Activated B cell treated with CpG ODN at 0.5 μM for 24 hours (primary cell): Measurements from ENCODE around the gene CIB1. TPM values are rescaled to one million over a fixed set of nuclear protein-coding genes. Genes with fewer than 3 reads are reported as not detected.
A peak's percentile ranks its signal among the peaks of the same experiment; 100 is the strongest.

Experiments used
- ATAC-seq: fragments of 200-7000 bp; cut with Tn5 transposase; one replicate; pipeline ENCODE4 v1.10.0; 2021; ENCODE audit warnings: low read depth, mild to moderate bottlenecking, moderate library complexity
- CTCF ChIA-PET: fragments of 350-600 bp; sonication (Branson Sonifier 250); formaldehyde crosslinking; loops from one replicate; lab custom pipeline; 2021; ENCODE audit warnings: antibody characterized with exemption; lab: Charles Lee
- POLR2A ChIA-PET: fragments of 350-600 bp; sonication (Branson Sonifier 250); formaldehyde crosslinking; loops from one replicate; lab custom pipeline; 2021; ENCODE audit warnings: antibody characterized with exemption; lab: Charles Lee
- DNase-seq: peaks from one replicate; pipeline ENCODE4 v3.0.0; 2022
- H3K27ac Mint-ChIP-seq: one replicate; pipeline ENCODE4 v1.8.0; 2020; ENCODE audit warnings: mixed read lengths
- H3K27me3 Mint-ChIP-seq: one replicate; pipeline ENCODE4 v1.8.0; 2021; ENCODE audit warnings: mixed read lengths
- H3K36me3 Mint-ChIP-seq: one replicate; pipeline ENCODE4 v1.8.0; 2021; ENCODE audit warnings: low read depth, mixed read lengths
- H3K4me1 Mint-ChIP-seq: one replicate; pipeline ENCODE4 v1.8.0; 2021; ENCODE audit warnings: mixed read lengths
- H3K4me3 Mint-ChIP-seq: one replicate; pipeline ENCODE4 v1.8.0; 2020; ENCODE audit warnings: mild to moderate bottlenecking, mixed read lengths
- H3K9me3 Mint-ChIP-seq: one replicate; pipeline ENCODE4 v1.8.0; 2020; ENCODE audit warnings: mixed read lengths
- intact Hi-C: fragments of 100-400 bp; cut with micrococcal nuclease; formaldehyde crosslinking; loops from one replicate; pipeline ENCODE4 v1.15.1; 2024
- total RNA-seq: library from RNA; stranded (reverse); gene quantifications from 2 replicates; pipeline ENCODE4 v1.2.3, GENCODE V29; 2022
- TF ChIP-seq, protein P1 (sequence below): fragments of 200-600 bp; IDR thresholded peaks from one replicate; pipeline ENCODE4 v1.8.0; 2022; ENCODE audit warnings: antibody characterized with exemption, mild to moderate bottlenecking

The CIB1 gene
- total RNA-seq, 1 donor from 2014 or later, result 96.6 TPM

DNA sequence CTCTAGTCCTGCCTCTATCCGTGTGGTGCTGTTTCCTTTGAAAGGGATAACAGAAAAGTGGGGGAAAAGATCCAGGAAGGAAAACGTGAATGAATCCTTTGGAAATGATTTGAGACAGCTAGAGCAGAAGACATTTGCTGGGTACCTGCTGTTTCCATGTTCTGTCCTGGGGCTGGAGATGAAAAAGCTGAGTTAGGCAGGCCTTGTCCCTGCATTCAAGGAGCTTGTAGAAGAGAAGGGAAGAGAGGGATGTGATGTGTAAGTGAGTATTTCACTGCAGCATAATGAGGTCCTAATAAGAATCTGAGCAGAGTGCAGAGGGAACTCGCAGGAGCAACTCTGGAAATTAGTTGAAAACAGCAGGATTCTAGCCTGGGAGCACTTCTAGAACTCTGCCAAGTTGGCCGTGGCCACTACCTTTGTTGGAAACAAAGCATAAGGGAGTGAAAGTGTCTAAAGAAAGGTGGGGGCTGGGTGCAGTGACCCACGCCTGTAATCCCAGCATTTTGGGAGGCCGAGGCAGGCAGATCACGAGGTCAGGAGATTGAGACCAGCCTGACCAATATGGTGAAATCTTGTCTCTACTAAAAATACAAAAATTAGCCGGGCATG is 46.4 kb downstream of the CIB1 start:
- POLR2A ChIA-PET, result interaction anchor here (1.0 to 13.0 kb wide), 3 partner anchors 15 to 46 kb away, joined by 3 to 248 read pairs (median 4); partner anchors contain the start of genes CIB1, GDPGP1 and SEMA4B
- no peaks in the 10 kb centered on the region for H3K27me3 Mint-ChIP-seq
- TF ChIP-seq, protein P1, sequence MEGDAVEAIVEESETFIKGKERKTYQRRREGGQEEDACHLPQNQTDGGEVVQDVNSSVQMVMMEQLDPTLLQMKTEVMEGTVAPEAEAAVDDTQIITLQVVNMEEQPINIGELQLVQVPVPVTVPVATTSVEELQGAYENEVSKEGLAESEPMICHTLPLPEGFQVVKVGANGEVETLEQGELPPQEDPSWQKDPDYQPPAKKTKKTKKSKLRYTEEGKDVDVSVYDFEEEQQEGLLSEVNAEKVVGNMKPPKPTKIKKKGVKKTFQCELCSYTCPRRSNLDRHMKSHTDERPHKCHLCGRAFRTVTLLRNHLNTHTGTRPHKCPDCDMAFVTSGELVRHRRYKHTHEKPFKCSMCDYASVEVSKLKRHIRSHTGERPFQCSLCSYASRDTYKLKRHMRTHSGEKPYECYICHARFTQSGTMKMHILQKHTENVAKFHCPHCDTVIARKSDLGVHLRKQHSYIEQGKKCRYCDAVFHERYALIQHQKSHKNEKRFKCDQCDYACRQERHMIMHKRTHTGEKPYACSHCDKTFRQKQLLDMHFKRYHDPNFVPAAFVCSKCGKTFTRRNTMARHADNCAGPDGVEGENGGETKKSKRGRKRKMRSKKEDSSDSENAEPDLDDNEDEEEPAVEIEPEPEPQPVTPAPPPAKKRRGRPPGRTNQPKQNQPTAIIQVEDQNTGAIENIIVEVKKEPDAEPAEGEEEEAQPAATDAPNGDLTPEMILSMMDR, result no peak
- no peaks in the 10 kb centered on the region for H3K9me3 Mint-ChIP-seq
- H3K4me1 Mint-ChIP-seq, result peaks cover 80% of the 10 kb centered on the region
- CTCF ChIA-PET, result interaction anchor here (1.2 to 10.1 kb wide), 2 partner anchors 31 to 447 kb away, joined by 3 to 130 read pairs; no protein-coding TSS in a partner anchor
- H3K36me3 Mint-ChIP-seq, result peaks cover 9% of the 10 kb centered on the region
- ATAC-seq (no peak), DNase-seq (no peak)
- peak overlapping the region; percentile 50 for H3K4me3 Mint-ChIP-seq
- intact Hi-C loops, result no loop called here
- peak overlapping the region; percentile 84 for H3K27ac Mint-ChIP-seq

- CTCF ChIA-PET, result interaction anchor here (0.9 to 10.1 kb wide), 2 partner anchors 23 to 33 kb away, joined by 3 to 130 read pairs; no protein-coding TSS in a partner anchor
- ATAC-seq, result peak; percentile 77
- Mint-ChIP-seq H3K4me1 (peaks cover 75% of the 10 kb centered on the region), H3K9me3 (no peaks in the 10 kb centered on the region), H3K4me3 (peak overlapping the region; percentile 90), H3K36me3 (peaks cover 9% of the 10 kb centered on the region), H3K27me3 (no peaks in the 10 kb centered on the region), H3K27ac (peak overlapping the region; percentile 88)
- intact Hi-C loops, result loop anchor here (1.0 to 2.0 kb wide), 4 partner anchors 7 to 49 kb away; partner anchors contain the start of genes GDPGP1 and SEMA4B
- peak; percentile 77 for DNase-seq
- TF ChIP-seq, protein P1, result no peak
- POLR2A ChIA-PET, result interaction anchor here (0.8 to 13.0 kb wide), 7 partner anchors 10 to 49 kb away, joined by 4 to 248 read pairs (median 6); partner anchors contain the start of genes CIB1, GDPGP1 and SEMA4B
Measured at GRCh38 chr15:90184786-90185704, 48.7 kb downstream of the CIB1 start.

GRCh38 chr15:90184119-90184785 is 49.5 kb downstream of the CIB1 start:
- TF ChIP-seq, protein P1, result no peak
- DNase-seq (no peak), ATAC-seq (peak; percentile 45)
- Mint-ChIP-seq H3K9me3 (no peaks in the 10 kb centered on the region), H3K4me3 (peak overlapping the region; percentile 90), H3K36me3 (peaks cover 9% of the 10 kb centered on the region), H3K27ac (peak overlapping the region; percentile 87), H3K27me3 (no peaks in the 10 kb centered on the region), H3K4me1 (peaks cover 73% of the 10 kb centered on the region)
- intact Hi-C loops, result loop anchor here (1.0 to 2.0 kb wide), 3 partner anchors 8 to 35 kb away; partner anchors contain the start of gene SEMA4B
- POLR2A ChIA-PET, result interaction anchor here (0.9 to 13.0 kb wide), 7 partner anchors 9 to 53 kb away, joined by 3 to 248 read pairs (median 6); partner anchors contain the start of genes CIB1, GDPGP1 and SEMA4B
- CTCF ChIA-PET, result interaction anchor here (0.6 to 10.1 kb wide), 5 partner anchors 12 to 485 kb away, joined by 3 to 130 read pairs (median 3); no protein-coding TSS in a partner anchor

- ATAC-seq, result no peak
Measured at GRCh38 chr15:90181776-90182175, 52.0 kb downstream of the CIB1 start.

More at GRCh38 chr15:90181776-90182175, 52.0 kb downstream of the CIB1 start:
- intact Hi-C loops, result no loop called here
- Mint-ChIP-seq H3K4me3 (no peak overlapping the region), H3K36me3 (peaks cover 5% of the 10 kb centered on the region), H3K4me1 (peaks cover 69% of the 10 kb centered on the region), H3K9me3 (no peaks in the 10 kb centered on the region), H3K27me3 (no peaks in the 10 kb centered on the region), H3K27ac (peak overlapping the region; percentile 51)
- TF ChIP-seq, protein P1, result no peak
- ChIA-PET CTCF (no interaction called here), POLR2A (interaction anchor here (0.6 to 2.0 kb wide), 5 partner anchors 10 to 206 kb away, joined by 3 to 7 read pairs (median 4); partner anchors contain the start of gene SEMA4B)
- no peak for DNase-seq

Other genes with a start within 250 kb of the CIB1 start
- gene ZNF710, start 232.6 kb downstream of the CIB1 start, total RNA-seq, result 36.2 and 45.5 TPM in 2 replicates
- gene IDH2, start 131.5 kb downstream of the CIB1 start, total RNA-seq, result 49.1 and 51.2 TPM in 2 replicates
- gene SEMA4B, start 32.6 kb downstream of the CIB1 start, total RNA-seq, result 68.1 and 85.1 TPM in 2 replicates
- 6.1 and 6.2 TPM in 2 replicates for gene GDPGP1, start 268 bp upstream of the CIB1 start, total RNA-seq
- gene TTLL13, start 15.6 kb upstream of the CIB1 start, total RNA-seq, result 0.49 and 2.2 TPM in 2 replicates
- gene NGRN, start 31.7 kb upstream of the CIB1 start, total RNA-seq, result 32.8 and 34.1 TPM in 2 replicates
- 1.3 and 2.9 TPM in 2 replicates for gene ZNF774, start 118.3 kb upstream of the CIB1 start, total RNA-seq
- 187 and 227 TPM in 2 replicates for gene IQGAP1, start 154.3 kb upstream of the CIB1 start, total RNA-seq